Gastrocnemius medialis (tissue), 4 donors: Measurements from ENCODE around the gene ASCC1.

ENCODE experiments used
- CTCF ChIP-seq, 5 experiments: fragments of 450-650 bp in 3 of 5; fragments of 200-600 bp in 2 of 5; sonication (generic) in 2 of 5; IDR thresholded peaks in 4 of 5; conservative IDR thresholded peaks in 1 of 5; 1 replicate in 4 of 5; 2 replicates in 1 of 5; pipeline ENCODE4 v1.5.1; 2016 to 2019; ENCODE audit warnings: antibody characterized with exemption in 5 of 5, mild to moderate bottlenecking in 3 of 5, moderate library complexity in 3 of 5
- POLR2A ChIP-seq, 2 donors: fragments of 450-650 bp; IDR thresholded peaks; one replicate each; pipeline ENCODE4 v1.6.1; 2017; ENCODE audit warnings: antibody characterized with exemption in 2 of 2, mild to moderate bottlenecking in 2 of 2, moderate library complexity in 2 of 2

GRCh38 chr10:72056113-72056512 lies 160.0 kb downstream of the ASCC1 start:
- TF ChIP-seq CTCF (IDR thresholded peaks at IDR 0.05 in 4 of 5, conservative IDR thresholded peaks at IDR 0.05 in 1 of 5), result no peak
- TF ChIP-seq POLR2A (IDR thresholded peaks at IDR 0.05), result no peak
